Measurements from ENCODE around the gene RBM14.
"Not testable (repeated sequence)": the region's sequence is repeated elsewhere in the genome, so short reads cannot be mapped to it uniquely, and the experiment has no call there.

RBM14 gene

GRCh38 chr11:66595245-66595904 is 21.1 kb upstream of the RBM14 start:
- DNase-seq (ENCODE audit: extremely low read depth in 1 of 2, low read depth in 1 of 2): no peak

GRCh38 chr11:66598993-66599392 is 17.4 kb upstream of the RBM14 start:
- no peak for DNase-seq (ENCODE audit: extremely low read depth in 1 of 2, low read depth in 1 of 2)

GRCh38 chr11:66600219-66600618 is 16.2 kb upstream of the RBM14 start:
- DNase-seq (ENCODE audit: extremely low read depth in 1 of 2, low read depth in 1 of 2): no peak

- DNase-seq (ENCODE audit: extremely low read depth in 1 of 2, low read depth in 1 of 2): no peak
Observed at GRCh38 chr11:66600631-66601233, 15.7 kb upstream of the RBM14 start.

- no peak for DNase-seq (ENCODE audit: extremely low read depth in 1 of 2, low read depth in 1 of 2)
Observed at GRCh38 chr11:66603072-66603471, 13.4 kb upstream of the RBM14 start.

GRCh38 chr11:66604155-66604554 is 12.3 kb upstream of the RBM14 start:
- no peak for DNase-seq (ENCODE audit: extremely low read depth in 1 of 2, low read depth in 1 of 2)

GRCh38 chr11:66606608-66607007 is 9.8 kb upstream of the RBM14 start:
- not testable (repeated sequence) for DNase-seq (ENCODE audit: extremely low read depth in 1 of 2, low read depth in 1 of 2)

- DNase-seq (ENCODE audit: extremely low read depth in 1 of 2, low read depth in 1 of 2): no peak
Observed at GRCh38 chr11:66607126-66607834, 9.2 kb upstream of the RBM14 start.

- no peak for DNase-seq (ENCODE audit: extremely low read depth in 1 of 2, low read depth in 1 of 2)
Observed at GRCh38 chr11:66609721-66610617, 6.5 kb upstream of the RBM14 start.

- DNase-seq (ENCODE audit: extremely low read depth in 1 of 2, low read depth in 1 of 2): no peak
Observed at GRCh38 chr11:66612458-66612857, 4.0 kb upstream of the RBM14 start.

- no peak for DNase-seq (ENCODE audit: extremely low read depth in 1 of 2, low read depth in 1 of 2)
Observed at GRCh38 chr11:66614073-66614472, 2.4 kb upstream of the RBM14 start.

GRCh38 chr11:66617155-66617834 is 865 bp downstream of the RBM14 start:
- DNase-seq (ENCODE audit: extremely low read depth in 1 of 2, low read depth in 1 of 2): no peak

GRCh38 chr11:66619080-66619554 is 2.7 kb downstream of the RBM14 start:
- no peak for DNase-seq (ENCODE audit: extremely low read depth in 1 of 2, low read depth in 1 of 2)

- no peak for DNase-seq (ENCODE audit: extremely low read depth in 1 of 2, low read depth in 1 of 2)
Observed at GRCh38 chr11:66624450-66624849, 8.0 kb downstream of the RBM14 start.

- no peak for DNase-seq (ENCODE audit: extremely low read depth in 1 of 2, low read depth in 1 of 2)
Observed at GRCh38 chr11:66625041-66625751, 8.8 kb downstream of the RBM14 start.

- no peak for DNase-seq (ENCODE audit: extremely low read depth in 1 of 2, low read depth in 1 of 2)
Observed at GRCh38 chr11:66625752-66626149, 9.3 kb downstream of the RBM14 start.

GRCh38 chr11:66626382-66626781 is 10.0 kb downstream of the RBM14 start:
- no peak for DNase-seq (ENCODE audit: extremely low read depth in 1 of 2, low read depth in 1 of 2)

GRCh38 chr11:66626926-66627325 is 10.5 kb downstream of the RBM14 start:
- DNase-seq (ENCODE audit: extremely low read depth in 1 of 2, low read depth in 1 of 2): no peak

GRCh38 chr11:66628061-66628603 is 11.7 kb downstream of the RBM14 start:
- DNase-seq (ENCODE audit: extremely low read depth in 1 of 2, low read depth in 1 of 2): no peak

- DNase-seq (ENCODE audit: extremely low read depth in 1 of 2, low read depth in 1 of 2): no peak
Observed at GRCh38 chr11:66629356-66629755, 12.9 kb downstream of the RBM14 start.

All from stimulated activated CD8-positive, alpha-beta memory T cell treated with anti-CD3 and anti-CD28 coated beads, Interleukin-7, amount 100 ng/mL, for 48 hours (primary cell).